Trophoblast cell (in vitro differentiated cells and primary cell): ENCODE results near the gene MICU2.

Source experiments
- DNase-seq, 2 donors: peaks; one replicate each; pipeline ENCODE4 v3.0.0-alpha.2; 2016
- H2AFZ ChIP-seq: 2 replicates; pipeline ENCODE4 v1.6.1; 2013; ENCODE audit warnings: low read length, moderate library complexity, mild to moderate bottlenecking; ENCODE audit not compliant: insufficient read depth, poor library complexity
- H2AK5ac ChIP-seq: 2 replicates; pipeline ENCODE4 v1.6.1; 2013; ENCODE audit warnings: mild to moderate bottlenecking, low read length
- H2BK120ac ChIP-seq: 2 replicates; pipeline ENCODE4 v1.6.1; 2013; ENCODE audit warnings: low read length, mild to moderate bottlenecking, moderate library complexity; ENCODE audit not compliant: insufficient read depth, poor library complexity
- H2BK12ac ChIP-seq: 2 replicates; pipeline ENCODE4 v1.6.1; 2013; ENCODE audit warnings: mild to moderate bottlenecking, low read length, moderate library complexity
- H2BK5ac ChIP-seq: 2 replicates; pipeline ENCODE4 v1.6.1; 2013; ENCODE audit warnings: low read length, low read depth, moderate library complexity, mild to moderate bottlenecking; ENCODE audit not compliant: poor library complexity
- H3K14ac ChIP-seq: 2 replicates; pipeline ENCODE4 v1.6.1; 2013; ENCODE audit warnings: mild to moderate bottlenecking, low read length
- H3K18ac ChIP-seq: 2 replicates; pipeline ENCODE4 v1.6.1; 2013; ENCODE audit warnings: mild to moderate bottlenecking, low read length
- H3K23ac ChIP-seq: 2 replicates; pipeline ENCODE4 v1.6.1; 2013; ENCODE audit warnings: low read length
- H3K27ac ChIP-seq: 2 replicates; pipeline ENCODE4 v1.5.1; 2013; ENCODE audit warnings: low read depth, mild to moderate bottlenecking, inconsistent platforms, low read length, moderate library complexity
- H3K27me3 ChIP-seq: 2 replicates; pipeline ENCODE4 v1.6.1; 2013; ENCODE audit warnings: inconsistent platforms, mild to moderate bottlenecking, low read length, moderate library complexity; ENCODE audit not compliant: insufficient read depth
- H3K36me3 ChIP-seq, 2 experiments: 1 replicate in 1 of 2; 2 replicates in 1 of 2; pipeline ENCODE4 v1.6.1; 2013; ENCODE audit warnings: low read length in 2 of 2, mild to moderate bottlenecking in 2 of 2, moderate library complexity in 1 of 2; ENCODE audit not compliant: insufficient read depth in 2 of 2, control insufficient read depth in 1 of 2
- H3K4ac ChIP-seq: 2 replicates; pipeline ENCODE4 v1.6.1; 2013; ENCODE audit warnings: low read depth, mild to moderate bottlenecking, low read length, moderate library complexity
- H3K4me1 ChIP-seq, 2 experiments: 1 replicate in 1 of 2; 2 replicates in 1 of 2; pipeline ENCODE4 v1.6.1; 2013; ENCODE audit warnings: low read length in 2 of 2, mild to moderate bottlenecking in 2 of 2, moderate library complexity in 1 of 2; ENCODE audit not compliant: insufficient read depth in 2 of 2, control insufficient read depth in 1 of 2
- H3K4me2 ChIP-seq: 2 replicates; pipeline ENCODE4 v1.6.1; 2013; ENCODE audit warnings: inconsistent platforms, mild to moderate bottlenecking, low read length, moderate library complexity
- H3K4me3 ChIP-seq: 2 replicates; pipeline ENCODE4 v1.5.1; 2013; ENCODE audit warnings: mild to moderate bottlenecking, low read depth, low read length, inconsistent platforms
- H3K79me1 ChIP-seq: one replicate; pipeline ENCODE4 v1.6.1; 2013; ENCODE audit warnings: low read length
- H3K79me2 ChIP-seq: 2 replicates; pipeline ENCODE4 v1.6.1; 2013; ENCODE audit warnings: low read length, mild to moderate bottlenecking; ENCODE audit not compliant: control insufficient read depth, insufficient read depth, poor library complexity
- H3K9ac ChIP-seq: 2 replicates; pipeline ENCODE4 v1.6.1; 2013; ENCODE audit warnings: mild to moderate bottlenecking, low read length
- H3K9me3 ChIP-seq: 2 replicates; pipeline ENCODE4 v1.6.1; 2013; ENCODE audit warnings: low read depth, mild to moderate bottlenecking, control low read depth, inconsistent platforms, low read length; ENCODE audit not compliant: insufficient read depth
- H4K12ac ChIP-seq: 2 replicates; pipeline ENCODE4 v1.6.1; 2013; ENCODE audit warnings: low read depth, mild to moderate bottlenecking, low read length, moderate library complexity
- H4K8ac ChIP-seq: 2 replicates; pipeline ENCODE4 v1.6.1; 2013; ENCODE audit warnings: low read depth, mild to moderate bottlenecking, low read length, moderate library complexity
- H4K91ac ChIP-seq: one replicate; pipeline ENCODE4 v1.6.1; 2013; ENCODE audit warnings: low read depth, mild to moderate bottlenecking, low read length, moderate library complexity
- WGBS: extraction: QIAGEN DNeasy Blood & Tissue Kit; methylation state at CpG from one replicate; pipeline ENCODE4 v1.1.7; 2013; ENCODE audit warnings: missing lambda C conversion rate; ENCODE audit not compliant: insufficient read length, insufficient coverage; ENCODE audit errors: extremely low coverage; 5-methylcytosine and 5-hydroxymethylcytosine counted together

Gene MICU2

DNA sequence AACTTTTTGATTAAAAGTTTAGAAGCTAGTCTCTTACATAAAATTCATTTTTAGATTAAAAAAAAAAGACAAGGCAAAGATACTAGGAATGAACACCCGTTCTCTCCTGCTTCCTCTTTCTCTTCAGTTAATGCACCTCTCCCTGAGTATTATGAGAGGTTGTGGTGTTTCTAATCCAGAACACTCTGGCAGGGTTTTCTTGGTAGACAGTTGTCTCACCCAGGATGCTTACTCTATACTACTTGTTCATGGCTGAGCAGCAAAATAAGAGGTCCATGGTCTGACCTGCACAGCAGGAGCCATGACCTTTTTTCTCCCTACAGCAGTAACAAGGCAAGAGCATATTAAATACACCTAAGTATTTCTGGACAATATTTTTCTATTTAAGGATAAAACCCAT lies 62.0 kb downstream of the MICU2 start:
- DNase-seq = no peak
- no peak overlapping the region for H3K14ac ChIP-seq
- no peak overlapping the region for H3K4me3 ChIP-seq
- H2BK12ac ChIP-seq = no peak overlapping the region
- WGBS = no CpG with 5 or more reads among the region's 1 CpG
- H3K4ac ChIP-seq = no peak overlapping the region
- no peak overlapping the region for H2BK5ac ChIP-seq
- no peak overlapping the region for H4K12ac ChIP-seq
- no peaks in the 10 kb centered on the region for H3K4me1 ChIP-seq
- no peak overlapping the region for H3K27ac ChIP-seq
- H3K4me2 ChIP-seq = no peak overlapping the region
- no peaks in the 10 kb centered on the region for H3K36me3 ChIP-seq
- no peaks in the 10 kb centered on the region for H3K79me1 ChIP-seq
- H3K27me3 ChIP-seq = no peaks in the 10 kb centered on the region
- H2AK5ac ChIP-seq = no peak overlapping the region
- H3K18ac ChIP-seq = no peak overlapping the region
- no peaks in the 10 kb centered on the region for H3K9me3 ChIP-seq
- no peak overlapping the region for H2AFZ ChIP-seq
- H4K91ac ChIP-seq = no peak overlapping the region
- H2BK120ac ChIP-seq = no peak overlapping the region
- H4K8ac ChIP-seq = no peak overlapping the region
- H3K79me2 ChIP-seq = no peaks in the 10 kb centered on the region
- no peak overlapping the region for H3K23ac ChIP-seq
- no peak overlapping the region for H3K9ac ChIP-seq

DNA sequence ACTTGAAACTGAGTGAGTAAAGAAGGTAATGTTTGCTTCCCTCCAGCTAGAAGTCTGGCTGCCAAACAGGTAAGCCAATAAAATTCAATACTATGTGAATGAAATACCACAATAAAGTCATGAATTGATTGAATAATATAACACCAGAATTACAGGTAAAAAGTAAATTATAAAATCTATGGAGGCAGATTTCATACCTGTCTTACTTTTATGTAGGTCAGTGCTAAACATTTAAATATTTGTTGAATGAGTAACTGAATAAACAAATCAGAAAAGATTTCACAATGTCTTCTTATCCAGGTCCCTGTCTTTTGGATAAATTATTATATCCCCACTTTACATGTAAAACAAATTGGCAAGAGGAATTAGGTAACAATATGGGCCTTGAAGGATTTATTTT lies 62.7 kb downstream of the MICU2 start:
- H3K14ac ChIP-seq = no peak overlapping the region
- H4K91ac ChIP-seq = no peak overlapping the region
- H3K9ac ChIP-seq = no peak overlapping the region
- no peak overlapping the region for H4K12ac ChIP-seq
- H3K4me3 ChIP-seq = no peak overlapping the region
- H3K27me3 ChIP-seq = no peaks in the 10 kb centered on the region
- H4K8ac ChIP-seq = no peak overlapping the region
- H3K18ac ChIP-seq = no peak overlapping the region
- DNase-seq = no peak
- no peak overlapping the region for H2AK5ac ChIP-seq
- no peak overlapping the region for H3K4ac ChIP-seq
- H2BK120ac ChIP-seq = no peak overlapping the region
- H3K4me2 ChIP-seq = no peak overlapping the region
- H3K4me1 ChIP-seq = no peaks in the 10 kb centered on the region
- no peaks in the 10 kb centered on the region for H3K36me3 ChIP-seq
- no peaks in the 10 kb centered on the region for H3K79me1 ChIP-seq
- H3K23ac ChIP-seq = no peak overlapping the region
- H2AFZ ChIP-seq = no peak overlapping the region
- H3K79me2 ChIP-seq = no peaks in the 10 kb centered on the region
- no peak overlapping the region for H3K27ac ChIP-seq
- H2BK12ac ChIP-seq = no peak overlapping the region
- H2BK5ac ChIP-seq = no peak overlapping the region
- no peaks in the 10 kb centered on the region for H3K9me3 ChIP-seq

DNA sequence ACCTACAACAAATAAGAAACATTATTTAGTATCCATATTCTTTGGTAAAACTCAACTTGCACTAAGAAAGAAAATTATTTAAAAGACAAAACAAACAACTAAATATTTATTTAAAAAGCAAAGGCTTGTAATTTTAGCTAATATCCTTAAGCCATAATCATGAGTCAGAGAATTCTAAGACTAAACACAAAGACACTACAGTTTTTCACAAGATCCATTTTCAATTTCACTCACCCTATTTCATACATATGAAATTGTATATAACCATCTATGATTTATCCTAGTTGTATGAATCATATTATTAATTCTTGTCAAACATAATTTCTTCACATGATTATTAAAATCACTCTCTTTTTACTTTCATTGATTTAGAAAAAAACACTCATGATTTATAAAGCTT lies 64.3 kb downstream of the MICU2 start:
- Histone ChIP-seq H3K4me1 (no peaks in the 10 kb centered on the region), H2AFZ (no peak overlapping the region), H2BK120ac (no peak overlapping the region), H2BK12ac (no peak overlapping the region), H3K18ac (no peak overlapping the region), H2AK5ac (no peak overlapping the region), H3K9me3 (no peaks in the 10 kb centered on the region), H3K23ac (no peak overlapping the region), H3K4ac (no peak overlapping the region), H4K8ac (no peak overlapping the region), H3K36me3 (no peaks in the 10 kb centered on the region), H3K9ac (no peak overlapping the region), H3K27ac (no peak overlapping the region), H3K4me2 (no peak overlapping the region), H3K4me3 (no peak overlapping the region), H3K79me1 (no peaks in the 10 kb centered on the region), H3K27me3 (no peaks in the 10 kb centered on the region), H2BK5ac (no peak overlapping the region), H3K14ac (no peak overlapping the region), H4K12ac (no peak overlapping the region), H4K91ac (no peak overlapping the region), H3K79me2 (no peaks in the 10 kb centered on the region)
- DNase-seq = no peak

DNA sequence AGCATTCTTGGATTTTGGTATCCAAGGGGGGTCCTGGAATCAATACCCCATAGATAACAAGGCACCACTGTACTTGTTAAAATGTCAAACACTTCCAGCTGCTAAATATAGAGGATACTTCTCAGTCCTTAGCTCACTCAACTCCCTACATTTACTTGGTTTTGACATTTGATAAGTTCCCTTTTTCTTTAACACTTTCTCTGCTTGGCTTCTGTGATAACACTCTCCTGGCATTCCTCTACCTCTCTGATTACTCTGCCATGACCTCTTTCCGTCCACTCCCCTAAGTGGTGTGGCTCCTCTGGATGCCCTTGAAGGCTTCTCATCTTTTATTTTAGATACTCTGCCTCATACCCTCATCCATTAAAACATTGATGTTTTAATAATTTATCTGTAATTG lies 65.2 kb downstream of the MICU2 start:
- H3K4ac ChIP-seq = no peak overlapping the region
- H3K4me2 ChIP-seq = no peak overlapping the region

DNA sequence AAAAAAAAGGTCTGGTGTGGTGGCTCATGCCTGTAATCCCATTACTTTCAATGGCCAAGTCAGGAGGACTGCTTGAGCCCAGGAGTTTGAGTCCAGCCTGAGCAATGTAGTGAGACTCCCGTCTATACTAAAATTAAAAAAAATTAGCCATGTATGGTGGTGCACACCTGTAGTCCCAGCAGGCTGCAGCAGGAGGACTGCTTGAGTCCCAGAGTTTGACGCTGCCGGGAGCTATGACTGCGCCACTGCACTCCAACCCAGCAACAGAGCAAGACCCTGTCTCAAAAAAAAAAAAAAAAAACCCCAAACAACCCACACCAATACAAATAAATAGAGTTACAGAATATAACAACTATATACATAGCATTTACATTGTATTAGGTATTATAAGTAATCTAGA lies 65.7 kb downstream of the MICU2 start:
- no peak overlapping the region for H2BK120ac ChIP-seq
- H4K91ac ChIP-seq = no peak overlapping the region
- WGBS = no CpG with 5 or more reads among the region's 4 CpGs
- H3K14ac ChIP-seq = no peak overlapping the region
- no peak overlapping the region for H2AK5ac ChIP-seq
- H3K79me1 ChIP-seq = no peaks in the 10 kb centered on the region
- no peaks in the 10 kb centered on the region for H3K36me3 ChIP-seq
- no peak overlapping the region for H3K23ac ChIP-seq
- H2BK12ac ChIP-seq = no peak overlapping the region
- H2AFZ ChIP-seq = no peak overlapping the region
- H3K27ac ChIP-seq = no peak overlapping the region
- no peak overlapping the region for H4K8ac ChIP-seq
- H3K79me2 ChIP-seq = no peaks in the 10 kb centered on the region
- H3K4ac ChIP-seq = no peak overlapping the region
- DNase-seq = no peak
- H4K12ac ChIP-seq = no peak overlapping the region
- no peak overlapping the region for H3K9ac ChIP-seq
- no peak overlapping the region for H3K4me3 ChIP-seq
- no peak overlapping the region for H2BK5ac ChIP-seq
- no peaks in the 10 kb centered on the region for H3K27me3 ChIP-seq
- no peak overlapping the region for H3K18ac ChIP-seq
- no peak overlapping the region for H3K4me2 ChIP-seq
- no peaks in the 10 kb centered on the region for H3K4me1 ChIP-seq
- H3K9me3 ChIP-seq = no peaks in the 10 kb centered on the region

More for the DNA sequence above, 65.2 kb downstream of the MICU2 start:
- DNase-seq = no peak
- Histone ChIP-seq H3K9me3 (no peaks in the 10 kb centered on the region), H4K12ac (no peak overlapping the region), H3K4me3 (no peak overlapping the region), H3K4me1 (no peaks in the 10 kb centered on the region), H2BK120ac (no peak overlapping the region), H4K91ac (no peak overlapping the region), H2BK12ac (no peak overlapping the region), H2BK5ac (no peak overlapping the region), H2AFZ (no peak overlapping the region), H3K27ac (no peak overlapping the region), H4K8ac (no peak overlapping the region), H3K79me2 (no peaks in the 10 kb centered on the region), H3K23ac (no peak overlapping the region), H3K79me1 (no peaks in the 10 kb centered on the region), H3K18ac (no peak overlapping the region), H3K9ac (no peak overlapping the region), H3K14ac (no peak overlapping the region), H3K27me3 (no peaks in the 10 kb centered on the region), H3K36me3 (no peaks in the 10 kb centered on the region), H2AK5ac (no peak overlapping the region)
- WGBS = no CpG with 5 or more reads among the region's 1 CpG
